ENCODE results near the gene NINJ2. TPM values are rescaled to one million over a fixed set of nuclear protein-coding genes. Genes with fewer than 3 reads are reported as not detected.

Gene NINJ2
- total and polyA plus RNA-seq, 12 donors: 1.1 to 9.1 (median 2.0) TPM

DNA sequence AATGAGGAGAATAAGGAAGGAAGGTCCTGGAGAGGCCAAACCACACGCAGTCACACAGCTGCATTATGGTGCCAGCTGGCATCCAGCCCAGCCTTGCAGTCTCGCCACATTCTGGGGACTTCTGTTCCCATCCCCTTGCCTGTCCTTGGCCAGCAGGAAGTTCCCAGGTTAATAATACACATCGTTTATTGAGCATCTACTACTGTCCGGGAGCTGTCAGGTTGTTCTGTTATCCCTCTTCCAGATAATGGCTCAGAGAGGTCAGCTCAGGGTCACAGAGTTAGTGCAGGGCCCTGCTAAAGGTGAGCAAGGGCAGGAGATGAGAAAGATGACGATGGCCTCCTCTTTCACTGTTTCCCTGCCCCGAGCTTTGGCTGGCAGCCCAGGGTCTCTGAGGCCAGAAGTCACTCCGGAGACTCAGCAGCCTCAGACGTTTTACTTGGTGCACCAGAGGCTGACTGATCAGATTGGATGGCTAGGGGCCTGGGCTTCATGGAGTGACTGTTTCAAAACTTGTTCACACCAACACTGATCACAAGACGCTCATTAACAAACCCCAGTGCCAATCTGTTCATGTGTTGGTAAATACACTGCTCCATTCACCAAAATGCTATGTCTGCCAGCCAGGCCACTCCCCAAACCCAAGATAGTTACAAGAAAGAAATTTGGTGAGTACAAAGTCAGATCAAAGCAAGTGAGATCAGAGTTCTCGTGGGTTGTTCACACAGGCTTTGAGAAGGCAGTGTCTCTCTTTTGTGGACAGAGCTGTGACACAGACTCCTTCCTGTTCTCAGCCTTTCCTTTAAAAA lies 124.3 kb downstream of the NINJ2 start:
- H3K27me3 ChIP-seq: no peaks in the 10 kb centered on the region
- H3K4me3 ChIP-seq: no peak overlapping the region
- peaks cover 4 to 28% of the 10 kb centered on the region in 2 donors for H3K4me1 ChIP-seq (replicated peaks in 1 of 2)
- TF ChIP-seq, protein P1, sequence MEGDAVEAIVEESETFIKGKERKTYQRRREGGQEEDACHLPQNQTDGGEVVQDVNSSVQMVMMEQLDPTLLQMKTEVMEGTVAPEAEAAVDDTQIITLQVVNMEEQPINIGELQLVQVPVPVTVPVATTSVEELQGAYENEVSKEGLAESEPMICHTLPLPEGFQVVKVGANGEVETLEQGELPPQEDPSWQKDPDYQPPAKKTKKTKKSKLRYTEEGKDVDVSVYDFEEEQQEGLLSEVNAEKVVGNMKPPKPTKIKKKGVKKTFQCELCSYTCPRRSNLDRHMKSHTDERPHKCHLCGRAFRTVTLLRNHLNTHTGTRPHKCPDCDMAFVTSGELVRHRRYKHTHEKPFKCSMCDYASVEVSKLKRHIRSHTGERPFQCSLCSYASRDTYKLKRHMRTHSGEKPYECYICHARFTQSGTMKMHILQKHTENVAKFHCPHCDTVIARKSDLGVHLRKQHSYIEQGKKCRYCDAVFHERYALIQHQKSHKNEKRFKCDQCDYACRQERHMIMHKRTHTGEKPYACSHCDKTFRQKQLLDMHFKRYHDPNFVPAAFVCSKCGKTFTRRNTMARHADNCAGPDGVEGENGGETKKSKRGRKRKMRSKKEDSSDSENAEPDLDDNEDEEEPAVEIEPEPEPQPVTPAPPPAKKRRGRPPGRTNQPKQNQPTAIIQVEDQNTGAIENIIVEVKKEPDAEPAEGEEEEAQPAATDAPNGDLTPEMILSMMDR (IDR thresholded peaks at IDR 0.05): no peak
- no peak for TF ChIP-seq POLR2A (IDR thresholded peaks at IDR 0.05)
- no peaks in the 10 kb centered on the region for H3K9me3 ChIP-seq (replicated peaks in 1 of 3)
- 10 to 20% (median 15%) methylated on average over 9 to 10 of the region's 10 CpGs for WGBS, 4 donors
- peak overlapping the region in 2 of 5 donors; percentile 4 to 36 for H3K27ac ChIP-seq
- intact Hi-C loops (cut with DNase I): no loop called here
- no peaks in the 10 kb centered on the region for H3K36me3 ChIP-seq (replicated peaks in 1 of 2)
- peak; percentile 78 to 92 (median 86) for DNase-seq

DNA sequence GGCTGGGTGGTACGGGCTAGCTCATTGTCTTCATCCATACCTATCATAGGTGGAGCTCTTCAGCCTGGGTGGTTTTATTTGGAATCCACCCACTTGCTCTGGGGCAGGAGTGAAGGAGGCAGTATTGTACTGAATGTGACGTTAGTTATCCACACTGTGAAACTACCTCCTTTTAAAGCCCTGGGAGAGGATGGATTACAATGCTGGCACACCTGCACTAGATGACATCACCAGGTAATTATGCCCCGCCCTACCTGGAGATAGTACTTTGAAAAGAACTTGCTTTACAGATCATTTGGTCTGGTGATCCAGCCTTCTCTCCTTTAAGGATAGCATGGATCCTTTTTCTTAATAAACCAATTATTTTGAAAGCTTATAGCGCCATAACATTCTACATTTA lies 125.5 kb downstream of the NINJ2 start:
- intact Hi-C loops (cut with DNase I): no loop called here
- H3K27ac ChIP-seq: no peak overlapping the region
- WGBS, 4 donors: 93 to 99% (median 95%) methylated on average over 4 of the region's 4 CpGs
- no peaks in the 10 kb centered on the region for H3K27me3 ChIP-seq
- no peaks in the 10 kb centered on the region for H3K9me3 ChIP-seq (replicated peaks in 1 of 3)
- H3K36me3 ChIP-seq (replicated peaks in 1 of 2): no peaks in the 10 kb centered on the region
- TF ChIP-seq, protein P1 (IDR thresholded peaks at IDR 0.05): no peak
- no peak for TF ChIP-seq POLR2A (IDR thresholded peaks at IDR 0.05)
- peaks cover 4 to 28% of the 10 kb centered on the region in 2 donors for H3K4me1 ChIP-seq (replicated peaks in 1 of 2)
- H3K4me3 ChIP-seq: no peak overlapping the region
- no peak for DNase-seq

DNA sequence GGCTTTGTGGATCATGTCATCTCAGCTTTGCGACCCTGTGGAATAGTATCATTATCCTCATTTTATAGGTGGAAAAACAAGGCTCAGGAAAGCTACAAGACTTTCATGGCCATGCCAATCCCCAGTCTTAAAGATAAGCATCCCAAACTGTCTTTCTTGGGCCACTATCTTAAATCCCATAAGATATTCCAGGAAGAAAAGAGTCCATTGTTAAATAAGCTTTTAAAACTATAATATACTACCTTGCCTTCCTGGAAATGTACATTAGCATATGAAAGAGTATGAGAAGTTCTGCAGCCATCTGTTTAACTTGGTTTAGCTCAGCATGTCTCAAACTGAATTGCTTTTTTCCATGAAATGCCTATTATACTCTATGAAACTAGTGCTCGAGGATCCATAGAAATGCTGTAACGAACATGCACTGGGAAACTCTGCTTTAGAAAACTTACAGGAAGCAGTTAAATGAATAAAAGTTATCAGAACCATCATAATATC lies 126.4 kb downstream of the NINJ2 start:
- intact Hi-C loops (cut with DNase I): no loop called here
- Histone ChIP-seq H3K4me1 (replicated peaks in 1 of 2) (peaks cover 4 to 22% of the 10 kb centered on the region in 2 donors), H3K4me3 (no peak overlapping the region), H3K36me3 (replicated peaks in 1 of 2) (no peaks in the 10 kb centered on the region), H3K9me3 (replicated peaks in 1 of 3) (no peaks in the 10 kb centered on the region), H3K27me3 (no peaks in the 10 kb centered on the region), H3K27ac (no peak overlapping the region)
- 96 to 100% (median 97%) methylated on average over 3 of the region's 3 CpGs for WGBS, 4 donors
- TF ChIP-seq, protein P1 (IDR thresholded peaks at IDR 0.05): no peak
- no peak for TF ChIP-seq POLR2A (IDR thresholded peaks at IDR 0.05)
- DNase-seq: no peak

DNA sequence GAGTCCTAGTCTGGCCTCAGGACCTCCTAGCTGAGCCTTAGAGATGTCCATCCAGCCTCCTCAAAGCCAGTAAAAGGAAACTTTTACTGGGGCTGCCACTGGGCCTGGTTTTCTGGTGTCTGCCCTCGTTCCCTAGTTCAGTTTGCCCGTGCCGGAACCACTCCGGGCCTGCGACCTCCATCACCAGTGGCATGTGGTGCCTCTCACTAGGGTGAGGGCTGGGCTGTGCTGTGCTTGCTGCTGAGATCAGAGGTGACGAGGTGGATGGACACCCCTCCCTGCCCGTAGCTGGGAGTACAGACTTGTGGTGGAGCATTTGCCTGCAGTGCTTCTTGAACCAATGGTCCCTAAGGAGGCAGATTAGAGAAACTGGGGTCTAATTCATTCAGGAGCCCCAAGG lies 127.8 kb downstream of the NINJ2 start:
- intact Hi-C loops (cut with DNase I): no loop called here
- DNase-seq: no peak
- H3K36me3 ChIP-seq (replicated peaks in 1 of 2): no peaks in the 10 kb centered on the region
- 86 to 98% (median 96%) methylated on average over 7 of the region's 7 CpGs for WGBS, 4 donors
- no peaks in the 10 kb centered on the region for H3K9me3 ChIP-seq (replicated peaks in 1 of 3)
- H3K27ac ChIP-seq: no peak overlapping the region
- TF ChIP-seq POLR2A (IDR thresholded peaks at IDR 0.05): no peak
- peaks cover 4 to 22% of the 10 kb centered on the region in 2 donors for H3K4me1 ChIP-seq (replicated peaks in 1 of 2)
- no peak overlapping the region for H3K4me3 ChIP-seq
- no peaks in the 10 kb centered on the region for H3K27me3 ChIP-seq
